NCI-H345 treated with DMSO at 0.1 percent for 48 hours (cell line): ENCODE results near the gene JPH3.
"Not testable (repeated sequence)": the region's sequence is repeated elsewhere in the genome, so short reads cannot be mapped to it uniquely, and the experiment has no call there.

Experiments used
- DNase-seq: peaks from one replicate; lab custom pipeline; 2025; ENCODE audit not compliant: unreplicated experiment; lab: John Stamatoyannopoulos, UW

The JPH3 gene

DNA sequence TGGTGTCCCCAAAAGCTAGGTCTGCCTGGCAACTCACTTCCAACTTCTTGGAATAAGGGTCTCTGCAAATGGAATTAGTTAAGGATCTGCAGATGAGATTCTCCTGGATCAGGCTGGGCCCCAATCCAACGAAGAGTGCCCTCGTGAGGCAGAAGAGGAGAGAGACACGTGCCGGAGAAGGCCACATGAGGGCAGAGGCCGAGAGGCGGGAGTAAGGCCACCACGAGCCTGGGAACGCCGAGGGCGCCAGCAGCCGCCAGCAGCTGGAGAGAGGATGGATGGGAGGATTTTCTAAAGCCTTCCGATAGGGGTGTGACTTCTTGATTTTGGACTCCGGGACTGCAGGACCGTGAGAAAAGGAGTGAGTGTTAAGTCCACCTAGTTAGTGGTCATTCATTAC, 76.3 kb downstream of the JPH3 start:
- DNase-seq, result no peak

DNA sequence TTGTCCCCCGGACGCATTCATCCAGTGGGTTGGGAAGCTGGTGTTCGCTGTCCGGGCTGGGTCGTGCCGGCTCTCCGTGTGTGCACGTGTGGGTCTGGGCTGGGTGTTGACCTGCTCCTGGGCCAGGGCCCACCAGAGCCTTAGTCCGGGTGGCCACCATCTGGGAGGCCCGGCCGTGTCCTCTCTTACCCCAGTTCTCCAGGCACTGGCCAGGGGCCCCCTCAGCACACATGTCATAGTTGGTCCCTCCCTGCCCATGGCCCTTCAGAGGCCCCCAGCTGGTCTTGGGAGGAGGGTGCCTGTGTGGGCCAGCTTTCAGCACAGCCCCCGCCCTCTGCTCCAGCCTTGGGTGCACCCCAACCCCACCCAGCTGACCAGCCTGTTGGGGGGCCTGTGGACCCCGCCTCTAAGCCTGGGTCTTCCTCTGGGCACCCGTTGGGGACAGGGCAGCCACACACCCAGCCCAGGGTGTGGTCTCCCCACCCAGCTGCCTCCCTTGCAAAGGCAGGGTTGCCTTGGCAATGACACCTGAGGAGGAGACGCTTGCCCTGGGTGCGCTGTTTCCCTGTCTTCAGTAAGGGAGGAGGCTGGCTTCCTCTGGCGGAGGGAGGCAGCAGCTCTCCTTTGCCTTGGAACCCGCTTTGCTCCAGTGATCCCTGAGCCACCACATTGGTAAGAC, 77.4 kb downstream of the JPH3 start:
- no peak for DNase-seq

DNA sequence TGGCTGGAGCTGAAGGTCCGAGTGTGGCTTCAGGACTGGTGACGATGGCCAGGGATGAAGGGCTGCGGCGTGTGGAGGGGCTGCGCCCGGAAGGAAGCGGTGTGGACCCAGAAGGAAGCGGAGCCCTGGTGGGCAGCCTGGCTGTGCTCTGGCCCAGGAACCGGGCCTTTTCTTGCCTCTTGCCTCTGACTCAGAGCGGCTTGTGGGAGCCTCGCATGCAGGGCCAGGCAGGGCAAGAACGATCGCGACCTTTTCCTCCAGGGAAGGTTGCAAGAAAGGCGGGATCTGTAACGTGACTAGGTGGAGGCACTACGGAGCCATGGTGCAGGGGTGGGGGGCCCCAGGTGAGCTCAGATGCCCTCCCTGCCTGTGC, 78.0 kb downstream of the JPH3 start:
- DNase-seq, result no peak

DNA sequence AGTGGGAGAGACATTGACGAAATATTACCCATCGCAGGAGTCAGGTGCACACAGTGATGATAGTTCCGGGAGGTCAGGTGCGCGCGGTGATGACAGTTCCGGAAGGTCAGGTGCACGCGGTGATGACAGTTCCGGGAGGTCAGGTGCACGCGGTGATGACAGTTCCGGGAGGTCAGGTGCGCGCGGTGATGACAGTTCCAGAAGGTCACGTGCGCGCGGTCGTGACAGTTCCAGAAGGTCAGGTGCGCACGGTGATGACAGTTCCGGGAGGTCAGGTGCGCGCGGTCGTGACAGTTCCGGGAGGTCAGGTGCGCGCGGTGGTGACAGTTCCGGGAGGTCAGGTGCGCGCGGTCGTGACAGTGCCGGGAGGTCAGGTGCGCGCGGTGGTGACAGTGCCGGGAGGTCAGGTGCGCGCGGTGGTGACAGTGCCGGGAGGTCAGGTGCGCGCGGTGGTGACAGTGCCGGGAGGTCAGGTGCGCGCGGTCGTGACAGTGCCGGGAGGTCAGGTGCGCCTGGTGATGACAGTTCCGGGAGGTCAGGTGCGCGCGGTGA, 78.8 kb downstream of the JPH3 start:
- DNase-seq, result not testable (repeated sequence)

DNA sequence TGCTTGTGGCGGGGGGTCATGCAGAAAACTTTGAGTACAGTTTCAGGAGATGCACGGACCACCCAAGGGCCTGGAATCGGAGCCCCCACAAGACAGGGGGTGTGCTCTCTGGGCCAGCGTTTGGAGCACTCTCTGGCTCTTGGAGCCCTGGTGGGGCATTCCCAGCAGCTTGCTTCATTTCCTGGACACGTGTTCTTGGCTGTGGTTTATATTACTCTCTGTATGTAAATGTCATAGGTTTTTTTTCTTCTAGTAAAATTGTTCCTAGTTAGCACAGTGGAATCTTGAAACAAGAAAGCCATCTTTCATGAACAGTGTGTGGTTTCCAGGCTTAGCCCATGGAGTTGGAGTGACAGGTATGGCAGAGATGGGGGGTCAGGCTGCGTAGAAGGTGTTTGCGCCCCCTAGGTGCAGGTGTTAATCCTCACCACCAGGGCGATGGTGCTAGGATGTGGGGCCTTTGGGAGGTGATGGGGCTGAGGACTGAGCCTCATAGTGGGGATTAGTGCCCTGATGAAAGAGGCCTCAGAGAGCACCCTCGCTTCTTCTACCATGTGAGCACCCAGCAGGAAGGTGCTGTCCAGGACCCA, 79.8 kb downstream of the JPH3 start:
- DNase-seq, result no peak

DNA sequence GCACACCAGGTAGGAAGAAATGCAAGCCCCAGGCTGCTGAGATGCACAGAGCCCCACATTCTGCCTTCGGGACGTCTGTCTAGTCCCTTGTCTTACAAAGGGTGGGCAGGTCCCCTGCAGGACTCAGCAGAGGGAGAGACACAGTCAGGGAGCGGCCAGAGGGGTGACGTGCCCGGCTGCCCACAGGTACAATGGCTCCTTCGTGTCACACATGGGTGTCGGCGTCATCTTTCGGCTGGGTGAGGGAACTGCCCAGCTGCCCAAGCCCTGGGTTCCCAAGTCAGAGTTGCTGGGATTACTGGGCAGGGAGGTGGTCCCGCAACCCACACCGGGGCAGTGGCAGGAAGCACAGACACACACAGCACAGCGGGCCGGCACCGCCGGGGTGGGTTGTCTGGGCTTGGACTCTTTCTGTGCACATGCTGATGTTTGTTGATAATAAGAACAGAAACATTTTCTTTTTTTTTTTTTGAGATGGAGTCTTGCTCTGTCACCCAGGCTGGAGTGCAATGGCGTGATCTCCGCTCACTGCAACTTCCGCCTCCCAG, 80.6 kb downstream of the JPH3 start:
- no peak for DNase-seq

DNA sequence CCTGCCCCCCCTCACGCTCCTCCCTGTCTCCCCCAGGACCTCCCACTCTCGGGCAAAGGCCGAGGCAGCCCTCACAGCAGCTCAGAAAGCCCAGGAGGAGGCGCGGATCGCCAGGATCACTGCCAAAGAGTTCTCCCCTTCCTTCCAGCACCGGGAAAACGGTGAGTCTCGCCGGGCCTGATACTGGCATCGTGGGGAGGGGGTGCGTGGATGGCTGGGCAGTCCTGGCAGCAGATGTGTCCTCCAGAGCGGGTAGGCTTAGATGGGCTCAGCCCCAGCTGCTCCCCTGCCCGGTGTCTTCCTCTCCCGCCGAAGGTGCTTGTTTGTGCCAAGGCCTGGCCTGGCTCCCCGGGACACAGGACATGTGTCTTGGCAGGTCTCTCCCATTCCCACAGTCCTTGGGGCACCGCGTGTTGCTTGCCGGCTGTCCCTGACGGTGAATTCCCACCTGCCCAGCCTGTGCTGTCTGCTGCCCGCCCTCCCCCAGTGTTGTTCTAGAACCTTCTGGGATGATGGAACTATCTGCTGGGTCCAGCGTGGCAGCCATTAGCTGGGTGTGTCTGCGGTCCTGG, 81.9 kb downstream of the JPH3 start:
- no peak for DNase-seq

DNA sequence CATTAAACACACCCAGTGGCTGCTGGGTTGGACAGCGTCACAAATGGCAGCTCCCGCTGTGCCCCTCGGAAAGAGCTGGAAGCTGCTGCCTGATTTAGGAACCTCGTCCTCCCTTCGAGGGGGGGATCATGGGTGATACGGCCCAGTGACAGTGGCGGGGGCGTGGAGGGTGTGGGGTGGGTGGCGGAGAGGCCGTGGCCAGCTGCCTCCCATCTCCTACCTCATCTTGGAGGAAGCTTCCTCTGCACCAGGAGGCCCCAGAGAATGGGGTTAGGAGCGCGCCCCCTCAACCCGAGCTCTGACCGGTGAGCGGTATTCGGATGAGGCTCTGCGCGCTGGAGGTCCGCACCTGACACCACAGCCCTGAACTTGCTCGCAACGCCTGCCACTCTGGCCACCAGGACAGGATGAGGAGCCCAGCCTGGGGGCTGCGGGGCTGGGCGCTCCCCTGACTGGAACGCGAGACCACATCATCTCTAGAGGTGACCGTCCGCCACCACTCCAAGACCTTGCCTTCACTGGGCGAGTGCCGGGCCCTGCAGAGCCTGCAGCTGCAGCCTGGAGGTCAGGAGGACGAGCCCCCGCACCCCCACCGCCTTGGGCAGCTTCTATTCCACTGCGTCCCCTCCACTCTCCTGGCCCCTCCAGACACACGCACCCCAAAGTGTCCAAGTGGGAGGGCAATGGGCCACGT, 82.5 kb downstream of the JPH3 start:
- no peak for DNase-seq

DNA sequence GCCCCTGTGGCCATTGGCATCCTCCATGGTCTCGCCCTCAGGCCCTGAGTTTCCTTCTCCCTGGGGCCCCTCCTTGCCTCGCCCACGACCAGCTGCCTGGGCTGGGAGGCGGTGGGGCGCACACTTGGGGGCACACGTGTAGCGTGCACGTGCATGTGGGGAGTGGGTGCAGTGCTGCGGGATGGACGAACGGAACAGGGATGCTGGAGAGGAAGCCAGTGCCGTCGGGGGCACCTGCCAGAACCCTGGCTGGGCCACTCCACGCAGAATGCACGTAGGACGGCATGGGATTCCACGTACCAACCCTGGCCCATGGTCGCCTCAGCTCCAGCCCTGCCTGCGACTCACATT, 83.1 kb downstream of the JPH3 start:
- no peak for DNase-seq

DNA sequence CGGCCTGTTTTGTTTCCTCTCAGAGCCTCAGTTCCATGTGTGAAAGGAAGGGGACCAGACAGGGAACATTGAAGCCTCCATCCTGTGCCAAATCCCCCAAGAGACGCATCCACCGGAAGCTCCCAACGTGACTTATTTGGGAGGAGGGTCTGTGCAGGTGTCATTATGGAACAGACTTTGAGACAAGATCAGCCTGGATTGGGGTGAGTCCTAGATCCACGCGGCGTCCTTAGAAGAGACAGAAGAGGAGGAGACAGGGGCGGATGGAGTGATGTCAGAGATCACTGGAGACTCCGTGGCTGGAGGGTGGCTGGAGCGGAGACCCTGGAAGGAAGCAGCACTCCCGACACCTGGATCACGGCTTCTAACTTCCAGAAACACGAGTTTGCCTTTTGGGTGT, 83.5 kb downstream of the JPH3 start:
- DNase-seq, result no peak

DNA sequence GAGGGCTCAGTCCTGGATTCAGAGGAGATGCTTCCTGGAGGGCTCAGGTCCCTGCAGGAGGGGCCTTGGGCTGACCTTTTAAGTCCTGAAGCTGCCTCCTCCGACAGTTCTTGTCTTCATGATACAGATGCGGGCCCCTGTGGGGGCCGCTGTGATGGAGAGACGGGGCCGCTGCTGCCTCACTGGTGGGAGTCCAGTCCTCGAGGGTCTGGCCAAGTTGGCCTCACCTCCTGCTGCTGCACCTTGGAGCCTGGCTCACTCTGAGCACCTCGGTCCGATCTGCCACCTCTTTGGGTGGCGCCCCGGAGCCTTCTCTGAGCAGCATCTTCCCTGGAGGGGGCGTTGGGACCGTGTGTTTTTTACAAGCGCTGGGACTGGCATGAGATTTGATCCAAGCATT, 84.4 kb downstream of the JPH3 start:
- no peak for DNase-seq

DNA sequence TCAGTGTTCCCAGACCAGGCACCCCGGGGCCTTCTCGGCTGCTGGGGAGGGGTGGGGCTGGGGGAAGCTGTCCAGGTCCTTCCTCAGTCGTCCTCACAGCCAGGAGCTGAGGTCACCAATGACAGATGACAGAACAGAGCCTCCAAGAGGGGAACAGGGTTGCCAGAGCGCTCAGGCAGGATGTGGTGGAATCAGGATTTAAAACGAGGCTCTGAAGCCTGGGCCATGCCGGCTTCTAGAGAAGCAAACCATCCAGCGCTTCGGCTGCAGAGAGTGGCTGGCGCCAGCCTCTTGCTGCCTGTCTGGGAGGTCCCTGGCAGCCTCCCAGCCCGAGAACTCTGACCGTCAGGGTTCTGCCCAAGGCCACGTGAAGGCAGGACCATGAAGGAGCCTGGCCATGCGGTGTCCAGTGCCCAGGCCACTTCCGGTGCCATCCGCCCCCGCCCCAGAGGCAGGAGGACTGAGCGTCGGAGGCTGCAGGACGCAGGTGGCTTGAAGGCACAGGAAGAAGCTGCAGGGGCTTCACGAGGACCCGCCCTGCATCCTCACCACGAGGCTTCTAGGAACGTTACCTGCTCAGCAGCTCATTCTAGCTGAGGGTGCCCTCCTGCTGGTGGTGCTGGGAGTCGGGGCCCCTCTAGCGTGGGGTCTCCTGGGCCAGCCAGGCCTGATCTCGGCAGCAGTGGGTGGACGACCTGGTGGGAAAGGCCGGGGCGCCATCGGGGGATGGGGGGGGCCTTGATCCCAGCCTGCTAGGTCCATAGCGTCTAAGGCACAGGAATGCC, 85.0 kb downstream of the JPH3 start:
- DNase-seq, result no peak

DNA sequence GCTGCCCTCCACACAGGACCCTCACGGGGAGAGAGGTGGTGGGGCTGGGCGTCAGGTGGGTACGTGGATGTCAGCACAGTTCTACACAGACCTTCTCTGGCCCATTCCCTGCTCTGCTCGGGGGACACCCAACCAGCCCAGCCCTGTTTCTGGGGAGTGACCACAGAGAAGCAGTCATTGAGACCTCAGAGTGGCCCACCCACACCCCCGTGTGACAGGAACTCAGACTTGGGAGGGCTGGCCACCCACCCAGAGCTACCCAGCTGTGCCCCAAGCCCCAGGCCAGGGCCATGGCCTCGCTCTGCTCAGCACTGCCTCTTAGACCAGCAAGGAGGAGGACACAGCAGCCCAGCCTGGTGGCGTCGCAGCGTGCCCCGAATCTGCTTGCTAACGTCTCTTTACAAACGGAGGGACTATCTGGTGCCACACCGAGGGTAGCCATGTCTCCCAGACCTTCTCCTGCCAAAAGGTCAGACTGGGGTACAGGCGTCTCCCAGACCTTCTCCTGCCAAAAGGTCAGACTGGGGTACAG, 85.8 kb downstream of the JPH3 start:
- no peak for DNase-seq

DNA sequence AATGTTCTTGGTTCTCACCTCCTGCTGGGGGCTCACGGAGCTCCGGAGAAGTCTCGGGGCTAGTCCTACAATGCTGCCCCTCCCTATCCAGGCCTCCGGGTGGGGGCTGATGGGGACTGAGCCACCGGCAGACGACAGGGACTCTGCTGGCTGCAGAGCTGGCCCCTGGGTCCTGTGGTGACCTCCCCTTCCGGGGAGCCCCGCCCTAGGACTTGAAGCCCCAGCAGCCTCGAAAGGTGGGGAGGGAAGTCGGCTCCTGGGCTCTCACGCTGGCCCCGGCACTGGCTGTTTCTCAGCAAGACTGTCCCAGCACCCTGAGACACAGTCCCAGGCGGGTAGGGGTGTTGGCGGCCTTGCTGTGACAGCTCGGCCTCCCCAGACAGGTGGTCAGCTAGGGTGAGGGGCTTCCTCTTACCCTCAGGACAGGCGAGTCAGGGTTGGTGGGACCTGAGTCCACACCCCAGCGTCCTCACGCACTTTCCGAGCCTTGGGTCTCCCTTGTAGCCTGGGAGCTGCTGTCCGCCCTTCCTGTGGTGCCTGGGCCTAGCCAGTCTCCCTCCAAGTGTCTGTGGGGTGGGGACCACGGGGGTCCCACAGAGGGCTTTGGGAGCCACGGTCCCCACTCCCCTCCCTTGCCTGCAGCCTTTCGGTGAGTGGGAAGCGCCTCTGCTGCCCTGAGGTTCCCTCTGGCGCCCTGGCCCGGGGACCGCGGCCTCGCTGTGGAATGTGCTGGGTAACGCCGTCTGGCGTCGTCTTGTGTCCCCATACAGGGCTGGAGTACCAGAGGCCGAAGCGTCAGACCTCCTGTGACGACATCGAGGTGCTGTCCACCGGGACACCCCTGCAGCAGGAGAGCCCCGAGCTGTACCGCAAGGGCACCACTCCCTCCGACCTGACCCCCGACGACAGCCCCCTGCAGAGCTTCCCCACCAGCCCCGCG, 86.8 kb downstream of the JPH3 start:
- no peak for DNase-seq

DNA sequence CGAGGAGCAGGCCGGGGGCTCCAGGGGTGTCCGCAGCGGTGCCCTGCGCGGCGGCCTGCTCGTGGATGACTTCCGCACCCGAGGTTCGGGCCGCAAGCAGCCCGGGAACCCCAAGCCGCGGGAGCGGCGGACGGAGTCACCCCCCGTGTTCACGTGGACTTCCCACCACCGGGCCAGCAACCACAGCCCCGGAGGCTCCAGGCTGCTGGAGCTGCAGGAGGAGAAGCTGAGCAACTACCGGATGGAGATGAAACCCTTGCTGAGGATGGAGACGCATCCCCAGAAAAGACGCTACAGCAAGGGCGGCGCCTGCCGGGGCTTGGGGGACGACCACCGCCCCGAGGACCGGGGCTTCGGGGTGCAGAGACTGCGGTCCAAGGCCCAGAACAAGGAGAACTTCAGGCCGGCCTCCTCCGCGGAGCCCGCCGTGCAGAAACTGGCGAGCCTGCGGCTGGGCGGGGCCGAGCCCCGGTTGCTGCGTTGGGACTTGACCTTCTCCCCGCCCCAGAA, 87.7 kb downstream of the JPH3 start:
- DNase-seq, result no peak

DNA sequence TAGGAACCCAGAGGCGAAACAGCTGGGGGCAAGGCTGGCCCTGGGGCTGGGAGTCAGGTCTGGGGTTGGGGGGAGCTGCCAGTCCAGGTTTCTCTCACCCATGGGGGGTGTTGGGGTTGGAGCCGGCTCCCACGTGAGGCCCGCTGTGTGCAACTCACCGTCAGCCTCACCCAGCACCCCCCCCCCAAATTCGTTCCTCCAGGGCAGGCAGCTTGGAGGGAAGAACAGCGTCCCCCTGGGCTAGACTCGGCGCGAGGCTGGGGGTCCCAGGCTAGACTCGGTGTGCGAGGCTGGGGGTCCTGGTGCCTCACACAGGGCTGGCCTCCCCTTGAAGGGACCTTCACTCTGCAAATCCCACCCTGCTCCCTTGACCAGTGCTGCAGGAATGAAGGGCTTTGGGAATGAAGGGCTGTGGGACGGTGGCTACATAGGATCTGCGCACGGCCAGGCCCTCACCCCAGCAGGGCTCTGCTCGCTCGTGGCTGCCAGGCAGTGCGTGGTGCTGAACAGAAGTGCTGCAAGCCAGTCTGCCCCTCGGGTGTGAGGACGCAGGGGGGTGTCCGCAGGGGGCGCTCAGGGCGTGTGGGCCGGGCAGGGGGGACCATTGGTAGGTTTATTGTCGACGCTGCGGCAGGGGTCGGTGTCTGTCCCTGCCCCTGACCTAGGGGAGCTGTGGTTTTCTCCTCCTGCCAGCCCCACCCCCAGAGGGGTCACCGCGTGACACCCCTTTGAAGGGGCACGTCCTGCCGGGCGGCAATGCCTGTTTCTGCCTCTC, 88.8 kb downstream of the JPH3 start:
- DNase-seq, result no peak

DNA sequence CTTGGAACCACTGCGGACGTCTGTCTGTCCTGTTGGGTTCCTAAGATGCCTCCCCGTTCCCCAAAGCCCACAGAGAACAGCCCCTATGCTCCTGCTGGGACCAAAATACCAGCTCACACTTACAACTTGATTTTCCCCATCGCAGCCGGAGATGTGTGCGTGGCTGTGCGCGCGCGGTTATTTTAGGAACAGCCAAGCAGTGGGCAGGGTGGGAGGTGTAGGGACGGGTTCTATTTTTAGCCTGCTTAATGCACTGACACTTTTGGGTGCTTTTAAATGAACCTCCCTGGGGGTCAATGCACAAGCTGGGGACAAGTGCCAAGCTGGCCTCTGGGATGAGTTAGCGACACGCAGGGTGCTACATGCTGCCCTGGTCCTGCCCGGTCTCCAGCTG, 89.4 kb downstream of the JPH3 start:
- DNase-seq, result no peak

DNA sequence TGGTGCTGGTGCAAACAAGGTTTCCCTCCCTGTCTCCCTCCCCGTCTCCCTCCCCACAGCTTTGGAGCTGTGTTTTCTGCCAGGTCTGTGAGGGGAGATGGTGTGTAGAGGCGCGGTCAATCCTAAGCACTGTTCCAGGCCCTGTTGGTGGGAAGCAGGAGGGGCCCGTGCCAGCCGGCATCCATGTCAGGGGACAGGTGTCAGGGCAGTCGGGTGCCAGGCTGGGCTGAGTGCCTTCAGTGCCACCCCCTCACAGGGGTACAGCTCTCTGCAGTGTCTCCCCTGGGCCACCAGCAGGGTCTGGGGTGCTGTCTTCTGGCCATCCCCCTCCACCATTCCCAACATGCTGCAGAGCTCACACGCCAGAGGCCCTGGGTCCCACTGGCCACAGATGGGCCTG, 89.9 kb downstream of the JPH3 start:
- no peak for DNase-seq

DNA sequence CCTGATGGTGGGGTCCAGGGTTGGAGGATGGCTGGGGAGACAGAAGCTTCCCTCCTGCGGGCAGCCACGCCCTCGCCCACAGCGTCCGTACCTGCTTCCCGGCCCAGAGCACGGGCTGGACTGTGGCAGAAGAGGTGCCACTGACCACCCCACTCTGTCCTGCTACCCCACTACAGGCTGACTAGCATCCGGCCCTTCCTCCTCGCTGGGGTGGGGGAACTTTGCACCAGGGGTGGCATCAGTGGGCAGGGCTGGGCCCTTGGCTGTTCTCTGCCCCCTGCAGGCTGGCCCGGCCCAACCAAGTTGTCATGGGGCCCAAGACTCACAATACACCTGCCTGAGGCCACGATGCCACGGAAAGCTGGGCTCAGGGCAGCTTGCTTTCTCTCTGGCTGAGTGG, 90.4 kb downstream of the JPH3 start:
- DNase-seq, result no peak
